Purkinje cell (primary cell): Measurements from ENCODE around the gene CDC42BPG. TPM values are rescaled to one million over a fixed set of nuclear protein-coding genes. Genes with fewer than 3 reads are reported as not detected.

ENCODE experiments used
- polyA plus RNA-seq: library from polyadenylated mRNA; unstranded; fragments of >200 nt; fragmentation: Nextera tagmentation; gene quantifications from 2 replicates; pipeline ENCODE4 v1.2.1, GENCODE V29; 2014

CDC42BPG gene, protein sequence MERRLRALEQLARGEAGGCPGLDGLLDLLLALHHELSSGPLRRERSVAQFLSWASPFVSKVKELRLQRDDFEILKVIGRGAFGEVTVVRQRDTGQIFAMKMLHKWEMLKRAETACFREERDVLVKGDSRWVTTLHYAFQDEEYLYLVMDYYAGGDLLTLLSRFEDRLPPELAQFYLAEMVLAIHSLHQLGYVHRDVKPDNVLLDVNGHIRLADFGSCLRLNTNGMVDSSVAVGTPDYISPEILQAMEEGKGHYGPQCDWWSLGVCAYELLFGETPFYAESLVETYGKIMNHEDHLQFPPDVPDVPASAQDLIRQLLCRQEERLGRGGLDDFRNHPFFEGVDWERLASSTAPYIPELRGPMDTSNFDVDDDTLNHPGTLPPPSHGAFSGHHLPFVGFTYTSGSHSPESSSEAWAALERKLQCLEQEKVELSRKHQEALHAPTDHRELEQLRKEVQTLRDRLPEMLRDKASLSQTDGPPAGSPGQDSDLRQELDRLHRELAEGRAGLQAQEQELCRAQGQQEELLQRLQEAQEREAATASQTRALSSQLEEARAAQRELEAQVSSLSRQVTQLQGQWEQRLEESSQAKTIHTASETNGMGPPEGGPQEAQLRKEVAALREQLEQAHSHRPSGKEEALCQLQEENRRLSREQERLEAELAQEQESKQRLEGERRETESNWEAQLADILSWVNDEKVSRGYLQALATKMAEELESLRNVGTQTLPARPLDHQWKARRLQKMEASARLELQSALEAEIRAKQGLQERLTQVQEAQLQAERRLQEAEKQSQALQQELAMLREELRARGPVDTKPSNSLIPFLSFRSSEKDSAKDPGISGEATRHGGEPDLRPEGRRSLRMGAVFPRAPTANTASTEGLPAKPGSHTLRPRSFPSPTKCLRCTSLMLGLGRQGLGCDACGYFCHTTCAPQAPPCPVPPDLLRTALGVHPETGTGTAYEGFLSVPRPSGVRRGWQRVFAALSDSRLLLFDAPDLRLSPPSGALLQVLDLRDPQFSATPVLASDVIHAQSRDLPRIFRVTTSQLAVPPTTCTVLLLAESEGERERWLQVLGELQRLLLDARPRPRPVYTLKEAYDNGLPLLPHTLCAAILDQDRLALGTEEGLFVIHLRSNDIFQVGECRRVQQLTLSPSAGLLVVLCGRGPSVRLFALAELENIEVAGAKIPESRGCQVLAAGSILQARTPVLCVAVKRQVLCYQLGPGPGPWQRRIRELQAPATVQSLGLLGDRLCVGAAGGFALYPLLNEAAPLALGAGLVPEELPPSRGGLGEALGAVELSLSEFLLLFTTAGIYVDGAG (N-terminal part only)
- polyA plus RNA-seq = not detected in 2 replicates

GRCh38 chr11:64844330-64845128, at the start of gene CDC42BPG:
TSS of gene CDC42BPG (minus strand) at chr11:64844653. CDS start at chr11:64844569, 84 bp downstream.

GRCh38 chr11:64878494-64879243, 34.2 kb upstream of the CDC42BPG start, which contains the start of gene EHD1:
TSS of gene EHD1 (minus strand) at chr11:64878621. CDS start at chr11:64878464, 157 bp downstream.

GRCh38 chr11:64810271-64810890, 34.1 kb downstream of the CDC42BPG start, which contains the start of gene MEN1:
TSS of gene MEN1 (minus strand) at chr11:64810551. CDS start at chr11:64810109, 442 bp downstream.

DNA sequence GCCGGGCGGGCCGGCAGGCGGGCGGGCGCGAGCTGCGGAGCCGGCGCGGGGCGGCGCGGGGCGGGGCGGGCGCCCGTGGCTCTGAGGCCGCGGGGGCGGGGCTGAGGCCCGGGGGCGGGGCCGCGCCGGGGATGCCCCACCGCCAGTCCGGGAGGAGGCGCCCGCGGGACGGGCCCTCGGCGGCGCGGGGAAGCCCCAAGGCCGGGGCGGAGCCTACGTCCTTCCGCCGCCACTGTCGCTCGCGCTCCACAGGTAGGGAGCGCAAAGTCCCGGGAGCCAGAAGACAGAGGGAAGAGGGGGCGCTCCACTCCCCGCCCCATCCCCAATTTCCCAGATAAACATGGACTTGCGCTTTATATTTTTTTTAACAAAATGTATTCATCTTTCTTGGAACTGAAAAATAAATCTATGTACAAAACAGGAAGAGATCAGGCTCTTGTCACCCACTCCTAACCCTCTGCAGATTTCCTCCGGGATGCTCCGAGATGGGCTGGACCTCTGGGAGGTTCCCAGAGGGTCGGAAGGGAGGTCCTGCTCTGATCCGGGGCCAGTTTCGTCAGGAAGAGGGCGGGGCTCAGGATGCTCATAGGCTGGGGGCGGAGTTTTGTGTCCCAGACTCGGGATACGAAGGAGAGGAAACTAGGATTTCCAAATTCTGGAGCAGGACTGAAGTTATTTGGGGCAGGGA, 41.2 kb downstream of the CDC42BPG start, which contains the start of gene MAP4K2:
MAP4K2 (minus strand) TSS at position 57 of the 688 bp plus-strand sequence. CDS start 65 bp downstream, outside the sequence.

GRCh38 chr11:64778473-64779298, 65.8 kb downstream of the CDC42BPG start, which contains the start of gene SF1:
TSS of gene SF1 (minus strand) at chr11:64778542. CDS start at chr11:64778392, 150 bp downstream.

Other genes with a start within 250 kb of the CDC42BPG start
- gene NRXN2, start 121.5 kb downstream of the CDC42BPG start, polyA plus RNA-seq = 1.7 and 3.1 TPM in 2 replicates
- 0.36 TPM in 1 of 2 replicates, not detected in the other for gene RASGRP2, start 100.5 kb downstream of the CDC42BPG start, polyA plus RNA-seq
- 0.69 and 1.4 TPM in 2 replicates for gene PYGM, start 84.7 kb downstream of the CDC42BPG start, polyA plus RNA-seq
- gene SF1, start 66.1 kb downstream of the CDC42BPG start, polyA plus RNA-seq = 20.3 and 21.6 TPM in 2 replicates
- gene MAP4K2, start 41.4 kb downstream of the CDC42BPG start, polyA plus RNA-seq = 2.9 and 4.1 TPM in 2 replicates
- 4.9 and 7.0 TPM in 2 replicates for gene MEN1, start 34.1 kb downstream of the CDC42BPG start, polyA plus RNA-seq
- 2.5 and 3.5 TPM in 2 replicates for gene EHD1, start 34.0 kb upstream of the CDC42BPG start, polyA plus RNA-seq
- gene ATG2A, start 72.6 kb upstream of the CDC42BPG start, polyA plus RNA-seq = 0.70 and 0.73 TPM in 2 replicates
- gene PPP2R5B, start 80.0 kb upstream of the CDC42BPG start, polyA plus RNA-seq = 1.5 and 3.1 TPM in 2 replicates
- gene GPHA2, start 91.2 kb upstream of the CDC42BPG start, polyA plus RNA-seq = not detected in 2 replicates
- gene MAJIN, start 127.5 kb upstream of the CDC42BPG start, polyA plus RNA-seq = 3.6 and 3.8 TPM in 2 replicates
- gene BATF2, start 152.3 kb upstream of the CDC42BPG start, polyA plus RNA-seq = not detected in 2 replicates
- 42.7 and 68.3 TPM in 2 replicates for gene ARL2, start 169.5 kb upstream of the CDC42BPG start, polyA plus RNA-seq
- gene SNX15, start 182.8 kb upstream of the CDC42BPG start, polyA plus RNA-seq = 4.7 and 7.0 TPM in 2 replicates
- gene SAC3D1, start 196.6 kb upstream of the CDC42BPG start, polyA plus RNA-seq = 1.3 and 3.6 TPM in 2 replicates
- gene NAALADL1, start 213.9 kb upstream of the CDC42BPG start, polyA plus RNA-seq = not detected in 2 replicates
- 0.29 and 1.8 TPM in 2 replicates for gene CDCA5, start 239.4 kb upstream of the CDC42BPG start, polyA plus RNA-seq
- 11.0 and 14.9 TPM in 2 replicates for gene ZFPL1, start 239.6 kb upstream of the CDC42BPG start, polyA plus RNA-seq